Osteocyte (in vitro differentiated cells): ENCODE results near the gene THTPA. TPM values are rescaled to one million over a fixed set of nuclear protein-coding genes. Genes with fewer than 3 reads are reported as not detected.
A peak's percentile ranks its signal among the peaks of the same experiment; 100 is the strongest.

Source experiments
- DNase-seq: peaks from one replicate; pipeline ENCODE4 v3.0.0; 2021; ENCODE audit warnings: mixed read lengths; ENCODE audit not compliant: unreplicated experiment; ENCODE audit errors: extremely low spot score
- H3K27ac Mint-ChIP-seq: one replicate; pipeline ENCODE4 v1.8.0; 2021; ENCODE audit warnings: mild to moderate bottlenecking, mixed read lengths; ENCODE audit not compliant: unreplicated experiment
- H3K27me3 Mint-ChIP-seq: one replicate; pipeline ENCODE4 v1.8.0; 2021; ENCODE audit warnings: mixed read lengths; ENCODE audit not compliant: unreplicated experiment
- H3K36me3 Mint-ChIP-seq: one replicate; pipeline ENCODE4 v1.8.0; 2021; ENCODE audit warnings: mixed read lengths; ENCODE audit not compliant: unreplicated experiment
- H3K4me1 Mint-ChIP-seq: one replicate; pipeline ENCODE4 v1.8.0; 2021; ENCODE audit warnings: mixed read lengths; ENCODE audit not compliant: unreplicated experiment
- H3K4me3 Mint-ChIP-seq: one replicate; pipeline ENCODE4 v1.8.0; 2021; ENCODE audit warnings: mild to moderate bottlenecking, moderate library complexity, mixed read lengths; ENCODE audit not compliant: unreplicated experiment
- H3K9me3 Mint-ChIP-seq: one replicate; pipeline ENCODE4 v1.8.0; 2021; ENCODE audit warnings: mixed read lengths; ENCODE audit not compliant: unreplicated experiment
- CTCF ChIP-seq: fragments of 200-600 bp; sonication (generic); IDR thresholded peaks from 2 replicates; pipeline ENCODE4 v1.5.0; 2021; ENCODE audit warnings: antibody characterized with exemption, mild to moderate bottlenecking, moderate library complexity
- total RNA-seq: library from RNA; stranded (reverse); gene quantifications from 2 replicates; pipeline ENCODE4 v1.2.1, GENCODE V29; 2021

Gene THTPA
- total RNA-seq, 1 donor from 2014 or later, result 25.7 TPM

DNA sequence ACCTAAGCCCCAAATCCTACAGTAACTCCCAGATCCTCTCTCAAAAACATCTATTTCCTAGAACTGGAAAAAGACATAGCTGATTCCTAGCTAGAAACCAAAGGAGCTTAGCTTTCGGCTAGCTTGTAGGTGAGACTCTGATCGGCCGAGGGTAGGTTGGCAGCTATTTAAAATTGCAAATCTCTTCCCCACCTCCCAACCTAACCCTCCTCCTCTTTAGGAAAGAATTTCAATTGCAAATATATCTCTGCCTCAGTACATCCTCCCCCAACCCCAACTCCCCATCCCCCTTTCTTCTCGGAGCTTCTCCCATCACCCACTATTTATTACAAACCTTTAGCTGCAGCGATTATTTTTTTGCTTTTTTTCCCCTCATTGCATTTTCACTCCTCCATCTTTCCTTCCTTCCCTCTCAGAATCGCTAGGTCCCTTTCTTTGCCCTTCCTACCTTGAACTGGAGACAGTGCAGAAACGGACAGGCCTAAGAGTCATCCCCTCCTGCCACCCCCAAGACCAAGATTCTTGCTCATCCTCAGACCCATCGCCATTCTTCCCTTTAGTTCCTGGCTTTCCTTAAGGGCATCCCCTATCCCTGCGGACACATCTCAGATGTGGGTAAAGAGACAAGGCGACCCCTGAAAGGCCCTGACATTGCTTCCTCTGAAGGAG, 17.9 kb upstream of the THTPA start:
- Mint-ChIP-seq H3K36me3 (no peaks in the 10 kb centered on the region), H3K4me1 (peaks cover 2% of the 10 kb centered on the region), H3K9me3 (no peaks in the 10 kb centered on the region), H3K4me3 (no peak overlapping the region), H3K27me3 (no peaks in the 10 kb centered on the region), H3K27ac (no peak overlapping the region)
- no peak for TF ChIP-seq CTCF
- DNase-seq, result no peak

GRCh38 chr14:23538785-23539184, 17.3 kb upstream of the THTPA start:
- no peak overlapping the region for H3K27ac Mint-ChIP-seq

GRCh38 chr14:23539248-23540140, 16.6 kb upstream of the THTPA start:
- no peak overlapping the region for H3K27ac Mint-ChIP-seq
- no peaks in the 10 kb centered on the region for H3K9me3 Mint-ChIP-seq
- H3K36me3 Mint-ChIP-seq, result no peaks in the 10 kb centered on the region
- peaks cover 2% of the 10 kb centered on the region for H3K4me1 Mint-ChIP-seq
- peak; percentile 72 for TF ChIP-seq CTCF
- no peak overlapping the region for H3K4me3 Mint-ChIP-seq
- H3K27me3 Mint-ChIP-seq, result no peaks in the 10 kb centered on the region
- no peak for DNase-seq

More at GRCh38 chr14:23538785-23539184, 17.3 kb upstream of the THTPA start:
- TF ChIP-seq CTCF, result no peak
- DNase-seq, result no peak
- no peaks in the 10 kb centered on the region for H3K9me3 Mint-ChIP-seq
- peaks cover 2% of the 10 kb centered on the region for H3K4me1 Mint-ChIP-seq
- no peak overlapping the region for H3K4me3 Mint-ChIP-seq
- H3K36me3 Mint-ChIP-seq, result no peaks in the 10 kb centered on the region
- no peaks in the 10 kb centered on the region for H3K27me3 Mint-ChIP-seq

DNA sequence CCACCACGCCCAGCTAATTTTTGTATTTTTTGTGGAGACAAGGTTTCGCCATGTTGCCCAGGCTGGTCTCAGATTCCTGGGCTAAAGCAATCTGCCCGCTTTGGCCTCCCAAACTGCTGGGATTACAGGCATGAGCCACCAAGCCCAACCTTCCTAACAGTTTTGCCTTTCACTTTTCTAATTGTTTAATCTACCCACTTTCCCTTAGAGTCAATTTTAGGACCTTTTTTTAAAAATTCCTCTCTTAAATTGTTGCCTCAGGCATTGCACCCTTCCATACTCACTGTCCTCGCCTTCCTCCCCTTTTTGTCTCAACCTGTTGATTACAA, 16.0 kb upstream of the THTPA start:
- no peak for TF ChIP-seq CTCF
- Mint-ChIP-seq H3K27me3 (no peaks in the 10 kb centered on the region), H3K27ac (no peak overlapping the region), H3K36me3 (no peaks in the 10 kb centered on the region), H3K9me3 (no peaks in the 10 kb centered on the region), H3K4me1 (peaks cover 5% of the 10 kb centered on the region), H3K4me3 (no peak overlapping the region)
- no peak for DNase-seq

GRCh38 chr14:23542261-23542660, 13.8 kb upstream of the THTPA start:
- no peak for DNase-seq

More at GRCh38 chr14:23542261-23542660, 13.8 kb upstream of the THTPA start:
- Mint-ChIP-seq H3K36me3 (no peaks in the 10 kb centered on the region), H3K27ac (no peak overlapping the region), H3K27me3 (no peaks in the 10 kb centered on the region), H3K9me3 (no peaks in the 10 kb centered on the region), H3K4me1 (peaks cover 7% of the 10 kb centered on the region), H3K4me3 (no peak overlapping the region)
- TF ChIP-seq CTCF, result no peak
